IPS-NIHi11 (cell line): Measurements from ENCODE around the gene CDC6.
"Not testable (repeated sequence)": the region's sequence is repeated elsewhere in the genome, so short reads cannot be mapped to it uniquely, and the experiment has no call there.

ENCODE experiments used
- DNase-seq: peaks from one replicate; pipeline ENCODE4 v3.0.0; 2012; ENCODE audit warnings: mixed read lengths, low spot score

The CDC6 gene

DNA sequence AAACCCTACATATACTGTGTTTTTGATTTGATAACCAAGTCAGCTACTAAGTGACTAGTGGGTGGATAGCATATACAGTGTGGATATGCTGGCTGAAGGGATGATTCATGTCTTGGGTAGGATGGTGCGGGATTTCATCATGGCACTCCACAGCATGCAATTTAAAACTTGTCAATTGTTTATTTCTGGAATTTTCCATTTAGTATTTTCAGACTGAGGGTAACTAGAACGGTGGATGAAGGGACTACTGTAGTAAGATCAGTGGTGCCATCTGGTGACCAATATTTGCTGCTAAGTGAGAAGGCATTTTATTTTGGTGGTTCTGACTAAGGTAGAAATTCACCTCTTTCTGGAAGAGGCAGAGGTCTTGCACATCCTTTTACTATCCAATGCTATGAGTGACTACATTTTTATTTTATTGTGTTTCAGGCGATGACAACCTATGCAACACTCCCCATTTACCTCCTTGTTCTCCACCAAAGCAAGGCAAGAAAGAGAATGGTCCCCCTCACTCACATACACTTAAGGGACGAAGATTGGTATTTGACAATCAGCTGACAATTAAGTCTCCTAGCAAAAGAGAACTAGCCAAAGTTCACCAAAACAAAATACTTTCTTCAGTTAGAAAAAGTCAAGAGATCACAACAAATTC lies 3.1 kb downstream of the CDC6 start:
- no peak for DNase-seq

DNA sequence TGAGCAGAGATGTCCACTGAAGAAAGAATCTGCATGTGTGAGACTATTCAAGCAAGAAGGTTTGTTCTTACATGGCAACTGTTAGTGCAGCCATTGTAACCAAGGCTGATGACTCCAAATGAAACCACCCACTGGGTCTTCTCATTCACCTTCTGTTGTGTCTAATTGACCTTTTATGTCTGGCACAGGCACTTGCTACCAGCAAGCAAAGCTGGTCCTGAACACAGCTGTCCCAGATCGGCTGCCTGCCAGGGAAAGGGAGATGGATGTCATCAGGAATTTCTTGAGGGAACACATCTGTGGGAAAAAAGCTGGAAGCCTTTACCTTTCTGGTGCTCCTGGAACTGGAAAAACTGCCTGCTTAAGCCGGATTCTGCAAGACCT lies 3.6 kb downstream of the CDC6 start:
- no peak for DNase-seq

DNA sequence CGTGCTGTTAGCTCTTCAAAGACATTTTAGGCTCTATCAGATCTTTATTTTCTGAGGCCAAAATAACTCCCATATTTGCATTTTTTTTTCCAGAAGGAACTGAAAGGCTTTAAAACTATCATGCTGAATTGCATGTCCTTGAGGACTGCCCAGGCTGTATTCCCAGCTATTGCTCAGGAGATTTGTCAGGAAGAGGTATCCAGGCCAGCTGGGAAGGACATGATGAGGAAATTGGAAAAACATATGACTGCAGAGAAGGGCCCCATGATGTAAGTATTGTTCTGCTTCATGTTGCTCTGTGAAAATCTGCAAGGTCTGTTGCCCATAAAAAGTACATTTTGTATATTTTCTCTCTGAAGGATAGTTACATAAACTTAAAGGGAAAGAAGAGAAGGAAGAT lies 5.7 kb downstream of the CDC6 start:
- no peak for DNase-seq

DNA sequence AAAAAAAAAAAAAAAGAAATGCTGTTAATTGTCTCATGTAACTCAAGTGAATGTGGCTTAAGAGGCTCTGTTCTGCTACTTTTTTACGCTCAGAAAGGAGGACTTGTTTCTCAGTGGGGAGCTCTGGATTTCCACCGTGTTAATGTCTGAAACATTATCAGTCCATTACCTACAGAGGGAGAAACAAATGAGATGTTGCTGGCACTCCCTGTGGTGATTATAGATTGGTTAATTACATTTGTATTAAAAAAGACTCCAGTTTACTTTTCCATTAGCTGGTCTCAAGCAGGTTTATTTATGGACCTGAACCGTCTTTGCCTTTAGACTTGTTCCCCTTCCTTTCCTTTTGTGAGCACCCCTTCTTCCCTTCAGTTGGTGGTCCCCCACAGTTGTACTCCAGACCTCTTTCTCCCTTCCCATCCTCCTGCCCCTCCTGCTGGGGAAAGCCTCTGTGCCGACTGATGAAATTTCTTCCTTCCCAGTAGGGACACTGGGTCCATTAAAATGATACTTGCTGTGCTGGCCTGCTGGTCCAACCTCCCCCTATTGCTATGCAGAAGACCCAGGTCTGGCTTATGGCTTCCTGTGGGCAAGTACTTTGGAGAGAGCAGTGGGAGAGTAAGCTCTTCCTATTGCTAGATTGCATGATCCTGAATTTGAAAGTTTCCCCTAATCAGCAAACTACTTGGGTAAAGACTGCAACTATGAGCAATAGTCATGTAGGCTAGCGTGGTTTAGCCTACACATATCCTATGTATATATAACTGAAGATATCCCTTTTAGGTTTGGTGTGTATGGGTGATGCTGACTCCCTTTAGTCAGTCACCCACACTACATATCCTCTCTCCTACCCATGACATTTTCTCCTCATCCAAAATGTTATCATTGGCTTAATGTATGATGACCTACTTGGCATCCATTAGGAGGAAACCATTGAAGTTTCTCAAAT lies 8.1 kb downstream of the CDC6 start:
- no peak for DNase-seq

DNA sequence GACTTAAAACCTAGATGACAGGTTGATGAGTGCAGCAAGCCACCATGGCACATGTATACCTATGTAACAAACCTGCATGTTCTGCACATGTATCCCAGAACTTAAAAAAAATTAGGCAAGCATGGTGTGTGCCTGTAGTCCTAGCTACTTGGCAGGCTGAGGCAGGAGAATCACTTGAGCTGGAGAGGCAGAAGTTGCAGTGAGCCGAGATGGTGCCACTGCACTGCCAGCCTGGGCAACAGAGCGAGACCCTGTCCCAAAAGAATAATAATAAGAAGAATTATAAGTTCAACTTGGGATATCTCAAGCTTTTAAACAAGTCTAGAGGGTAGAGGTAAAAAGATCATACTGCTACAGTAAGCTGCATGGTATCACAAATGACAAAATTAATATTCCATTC lies 9.8 kb downstream of the CDC6 start:
- DNase-seq = no peak

DNA sequence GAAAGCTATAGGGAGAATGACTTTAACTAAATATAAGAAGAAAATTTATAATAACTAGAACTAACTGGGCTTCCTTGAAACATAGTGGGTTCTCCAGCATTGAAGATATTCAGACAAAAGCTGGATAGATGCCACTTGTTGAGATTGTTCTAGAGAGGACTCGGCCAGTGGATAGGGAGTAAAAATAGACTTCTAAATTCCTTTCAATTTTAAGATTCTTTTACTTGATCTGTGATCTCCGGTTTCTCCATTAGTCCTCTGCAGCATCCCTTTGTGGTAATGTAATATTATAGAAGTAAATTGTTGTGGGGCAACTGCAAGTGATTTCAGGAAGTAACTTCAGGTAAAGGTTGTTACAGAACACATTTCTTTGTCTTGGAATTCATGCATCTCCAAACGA lies 11.0 kb downstream of the CDC6 start:
- DNase-seq = no peak

DNA sequence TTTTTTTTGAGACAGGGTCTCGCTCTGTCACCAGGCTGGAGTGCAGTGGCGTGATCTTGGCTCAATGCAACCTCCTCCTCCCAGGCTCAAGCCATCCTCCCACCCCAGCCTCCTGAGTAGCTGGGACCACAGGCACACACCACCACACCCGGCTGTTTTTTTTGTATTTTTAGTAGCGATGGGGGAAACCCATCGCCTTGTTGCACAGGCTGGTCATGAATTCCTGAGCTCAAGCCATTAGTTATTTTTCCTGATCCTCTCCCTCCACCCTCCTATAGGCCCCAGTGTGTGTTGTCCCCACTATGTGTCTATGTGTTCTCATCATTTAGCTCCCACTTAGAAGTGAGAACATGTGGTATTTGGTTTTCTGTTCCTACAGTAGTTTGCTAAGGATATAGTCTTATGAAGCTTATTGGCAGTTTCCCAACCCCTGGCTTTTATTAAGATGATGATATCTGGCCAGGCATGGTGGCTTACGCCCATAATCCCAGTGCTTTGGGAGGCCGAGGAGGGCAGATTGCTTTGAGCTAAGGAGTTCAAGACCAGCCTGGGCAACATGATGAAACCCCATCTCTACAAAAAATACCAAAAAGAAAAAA lies 11.6 kb downstream of the CDC6 start:
- DNase-seq = not testable (repeated sequence)

DNA sequence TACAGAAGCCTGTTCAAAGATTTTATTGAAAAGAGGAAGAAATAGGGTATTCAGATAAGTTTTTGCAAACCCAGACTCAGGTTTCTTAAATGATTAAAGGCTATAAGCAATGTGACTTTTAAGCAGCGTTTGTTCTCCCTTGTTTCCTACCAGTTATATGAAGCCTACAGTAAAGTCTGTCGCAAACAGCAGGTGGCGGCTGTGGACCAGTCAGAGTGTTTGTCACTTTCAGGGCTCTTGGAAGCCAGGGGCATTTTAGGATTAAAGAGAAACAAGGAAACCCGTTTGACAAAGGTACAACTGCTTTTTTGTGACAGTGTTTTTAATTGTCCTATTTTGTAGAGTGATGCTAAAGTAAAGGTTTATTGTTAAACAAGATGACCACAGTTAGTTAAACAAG lies 13.6 kb downstream of the CDC6 start:
- DNase-seq = no peak

DNA sequence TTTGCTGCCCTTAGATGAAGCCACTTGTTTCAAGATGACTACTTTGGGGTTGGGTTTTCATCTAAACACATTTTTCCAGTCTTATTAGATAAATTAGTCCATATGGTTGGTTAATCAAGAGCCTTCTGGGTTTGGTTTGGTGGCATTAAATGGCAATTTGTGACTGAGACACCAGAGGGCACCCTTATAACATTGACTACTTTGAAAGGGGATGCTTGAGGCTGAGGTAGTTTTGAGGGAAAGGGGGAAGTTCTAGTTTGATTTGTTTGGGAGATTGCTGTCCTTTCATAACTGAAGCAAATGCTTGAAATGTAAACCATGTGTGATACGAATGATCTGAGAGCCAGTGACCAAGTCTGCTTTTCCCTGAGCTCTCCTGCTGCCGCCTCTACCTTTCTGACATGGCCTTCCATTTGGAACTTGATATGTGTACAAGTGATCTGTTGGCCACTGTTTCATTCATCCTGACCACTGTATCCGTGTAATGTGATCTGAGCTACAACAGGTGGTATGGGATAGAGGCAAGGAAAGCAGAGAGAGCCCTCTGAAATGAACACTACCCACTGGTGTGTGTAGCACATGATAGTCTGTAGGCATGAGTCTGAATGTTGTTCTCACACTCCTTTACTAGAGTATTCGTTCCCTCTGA lies 15.5 kb downstream of the CDC6 start:
- peak; percentile 58 for DNase-seq

DNA sequence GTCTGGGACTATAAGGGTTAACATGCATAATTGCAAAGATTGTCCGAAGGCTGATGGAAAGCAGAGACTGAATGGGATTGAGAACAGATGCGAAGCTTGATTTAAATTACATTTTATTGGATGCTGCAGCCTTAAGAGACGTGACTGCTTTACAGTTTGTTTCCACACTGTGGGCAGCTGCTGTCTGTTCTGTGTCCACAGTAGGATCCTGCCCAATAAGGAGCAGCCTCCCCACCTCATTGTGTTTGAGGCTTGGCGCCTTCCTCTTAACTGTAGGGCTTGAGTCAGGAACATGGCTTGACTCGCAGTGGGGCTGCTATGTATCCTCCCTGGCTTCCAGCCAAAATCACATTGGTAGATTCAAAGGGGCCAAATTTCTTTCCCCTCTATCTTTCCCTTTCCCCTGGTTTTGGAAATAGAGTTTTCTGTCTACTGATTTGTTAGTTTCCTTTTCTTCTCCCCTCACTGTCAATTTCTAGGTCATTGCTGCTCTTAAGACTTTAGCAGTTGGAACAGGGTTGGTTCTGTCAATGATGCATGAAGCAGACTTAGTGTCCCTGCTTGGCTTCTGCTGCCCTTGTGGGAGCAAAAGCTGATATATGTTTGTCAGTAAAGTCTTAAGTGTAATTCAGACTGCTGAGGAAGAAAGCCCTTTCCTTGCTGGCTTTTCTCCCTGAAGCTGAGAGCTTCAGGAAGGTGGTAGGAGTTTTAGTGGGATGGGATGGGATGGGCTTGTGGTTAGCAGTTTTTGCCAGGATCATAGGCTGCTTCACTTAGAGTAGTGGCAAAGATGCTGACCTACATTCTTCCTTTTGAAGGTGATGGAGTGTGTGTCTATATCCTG lies 16.3 kb downstream of the CDC6 start:
- DNase-seq = no peak

DNA sequence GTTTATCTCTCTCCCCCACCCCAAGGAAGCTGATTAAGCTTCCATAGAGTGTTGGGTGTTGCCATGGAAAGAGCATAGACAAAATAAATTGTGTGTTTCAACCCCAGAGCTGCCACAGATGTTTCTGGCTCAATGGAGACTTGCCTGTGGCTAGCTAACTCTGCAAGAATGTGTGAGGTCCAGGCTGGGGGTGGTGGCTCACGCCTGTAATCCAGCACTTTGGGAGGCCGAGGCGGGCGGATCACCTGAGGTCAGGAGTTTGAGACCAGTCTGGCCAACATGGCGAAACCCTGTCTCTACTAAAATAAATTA lies 16.8 kb downstream of the CDC6 start:
- not testable (repeated sequence) for DNase-seq

DNA sequence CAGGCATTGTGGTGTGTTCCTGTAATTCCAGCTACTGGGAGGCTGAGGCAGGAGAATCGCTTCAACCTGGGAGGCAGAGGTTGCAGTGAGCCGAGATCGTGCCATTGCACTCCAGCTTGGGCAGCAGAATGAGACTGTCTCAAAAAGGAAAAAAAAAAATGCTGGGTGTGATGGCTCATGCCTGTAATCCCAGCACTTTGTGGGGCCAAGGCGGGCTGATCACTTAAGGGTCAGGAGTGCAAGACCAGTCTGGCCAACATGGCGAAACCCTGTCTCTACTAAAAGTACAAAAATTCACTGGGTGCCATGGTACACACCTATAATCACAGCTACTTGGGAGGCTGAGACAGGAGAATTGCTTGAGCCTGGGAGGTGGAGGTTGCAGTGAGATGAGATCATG lies 17.2 kb downstream of the CDC6 start:
- not testable (repeated sequence) for DNase-seq

DNA sequence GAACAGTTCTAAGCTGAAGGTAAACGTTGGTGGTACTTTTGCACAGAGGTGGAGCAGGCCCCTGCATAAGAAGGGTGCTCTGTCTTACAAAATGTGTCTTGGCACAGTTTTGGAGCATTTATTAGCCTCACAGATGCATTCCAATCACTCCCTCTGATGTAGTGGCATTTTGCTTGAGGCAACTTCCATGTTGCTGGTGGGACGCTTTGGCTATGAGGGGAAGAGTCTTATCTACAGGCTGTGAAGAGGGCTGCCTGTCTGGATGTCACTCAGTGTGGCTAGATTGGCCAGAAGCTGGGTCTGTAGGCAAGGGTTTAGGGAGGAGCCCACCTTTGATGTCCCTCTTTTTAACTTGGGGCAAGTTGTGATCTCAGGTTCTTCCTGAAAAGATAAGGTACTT lies 18.7 kb downstream of the CDC6 start:
- DNase-seq = no peak

DNA sequence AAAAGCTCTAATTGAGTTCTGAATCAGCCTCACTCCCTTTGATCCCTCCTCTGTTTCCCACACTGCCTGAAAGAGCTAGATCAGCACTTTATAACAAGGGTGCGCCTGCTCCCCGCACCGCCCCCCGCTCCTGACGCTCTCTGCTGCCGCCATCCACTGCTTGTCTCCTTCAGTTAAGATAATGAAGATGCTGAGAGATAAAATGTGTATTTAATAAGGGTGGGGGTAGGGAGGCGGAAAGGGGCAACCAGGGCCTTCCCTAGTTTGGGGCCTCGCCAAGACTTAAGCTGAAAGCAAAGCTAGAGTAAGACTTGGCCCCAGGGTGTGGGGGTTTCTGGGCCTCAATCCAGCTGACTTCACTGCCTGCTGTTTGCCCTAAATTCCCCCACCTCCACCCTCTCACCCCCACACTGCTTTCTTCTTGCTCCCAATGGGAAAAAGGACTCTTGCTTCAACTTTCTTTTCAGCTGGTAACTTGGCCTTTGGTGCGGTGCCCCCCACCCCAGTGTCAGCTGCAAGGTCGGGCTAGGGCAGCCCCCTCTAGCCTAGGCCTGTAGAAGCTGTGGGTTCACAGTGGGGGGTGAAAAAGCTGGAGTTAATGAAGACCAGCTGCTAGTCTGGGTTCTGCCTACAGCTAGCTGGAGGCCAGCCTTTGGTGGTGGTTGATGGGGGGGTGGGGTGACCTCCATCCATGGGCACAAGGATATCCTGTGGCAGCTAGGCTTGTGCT lies 19.5 kb downstream of the CDC6 start:
- no peak for DNase-seq

DNA sequence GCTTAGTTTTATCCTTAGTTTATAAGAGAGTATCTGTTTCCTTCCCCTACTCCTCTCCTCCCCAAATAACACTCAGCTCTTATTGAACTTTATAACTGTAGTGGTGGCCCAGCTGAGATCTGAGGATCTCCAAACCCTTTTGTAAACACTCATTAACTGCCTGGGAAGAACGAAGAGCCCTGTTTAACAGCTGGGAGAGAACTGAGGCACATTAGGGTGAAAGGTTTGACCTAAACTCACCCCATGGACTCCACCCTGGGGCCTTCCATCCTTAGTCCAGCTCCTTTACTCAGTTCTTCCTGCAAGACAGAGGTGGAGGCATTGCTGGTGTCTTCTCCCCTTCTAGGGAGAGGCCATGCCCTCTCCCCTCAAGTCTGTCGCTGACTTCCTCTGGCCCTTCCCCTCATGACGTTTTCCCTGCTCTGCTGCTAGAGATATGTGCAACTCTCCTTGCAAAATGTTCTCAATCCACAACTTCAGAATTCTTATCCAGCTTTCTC lies 20.1 kb downstream of the CDC6 start:
- DNase-seq = no peak

DNA sequence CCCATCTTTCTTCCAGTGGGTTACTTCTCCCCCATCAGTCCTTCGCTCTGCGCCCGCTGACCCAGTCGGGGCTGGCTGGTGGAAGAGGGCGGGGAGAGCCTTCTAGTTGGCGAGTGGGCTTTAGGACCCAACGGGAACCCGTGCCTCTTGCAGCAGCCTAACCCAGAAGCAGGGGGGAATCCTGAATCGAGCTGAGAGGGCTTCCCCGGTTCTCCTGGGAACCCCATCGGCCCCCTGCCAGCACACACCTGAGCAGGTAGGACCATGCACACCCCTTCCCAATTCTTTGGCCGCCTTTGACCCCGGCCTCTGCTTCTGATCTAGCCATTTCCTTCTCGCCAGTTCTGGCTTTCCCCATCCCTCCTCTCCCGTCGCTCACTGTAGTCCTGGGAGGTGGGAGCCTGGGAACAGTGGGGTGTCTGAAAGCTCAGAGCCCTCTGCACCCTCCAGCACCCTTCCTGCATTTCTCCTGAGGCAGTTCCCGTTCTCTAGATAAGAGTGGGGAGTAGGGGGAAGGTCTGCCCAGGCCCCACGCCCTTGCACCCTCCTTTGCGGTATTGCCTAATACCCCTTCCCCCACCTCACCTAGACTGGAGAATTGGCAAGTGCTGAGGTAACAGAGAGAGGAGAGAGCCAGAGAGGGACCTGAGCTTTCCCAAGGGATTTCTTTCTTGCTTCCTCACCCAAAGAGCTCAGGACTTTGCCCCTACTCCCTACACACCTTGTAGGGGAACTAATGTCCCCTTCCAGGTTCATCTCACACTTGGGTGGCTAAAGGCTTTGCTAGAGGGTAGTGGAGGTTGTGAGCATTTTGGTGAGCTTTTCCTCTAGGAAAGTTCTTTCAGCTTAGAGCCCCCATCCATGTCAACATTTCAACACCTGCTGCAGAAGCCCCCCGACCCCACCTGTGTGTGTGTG lies 21.6 kb downstream of the CDC6 start, which contains the start of gene RARA:
Gene RARA, plus strand, starts transcription at position 150 of the 918 bp plus-strand sequence. CDS start 22,039 bp downstream, outside the sequence.
- DNase-seq = peak; percentile 77

DNA sequence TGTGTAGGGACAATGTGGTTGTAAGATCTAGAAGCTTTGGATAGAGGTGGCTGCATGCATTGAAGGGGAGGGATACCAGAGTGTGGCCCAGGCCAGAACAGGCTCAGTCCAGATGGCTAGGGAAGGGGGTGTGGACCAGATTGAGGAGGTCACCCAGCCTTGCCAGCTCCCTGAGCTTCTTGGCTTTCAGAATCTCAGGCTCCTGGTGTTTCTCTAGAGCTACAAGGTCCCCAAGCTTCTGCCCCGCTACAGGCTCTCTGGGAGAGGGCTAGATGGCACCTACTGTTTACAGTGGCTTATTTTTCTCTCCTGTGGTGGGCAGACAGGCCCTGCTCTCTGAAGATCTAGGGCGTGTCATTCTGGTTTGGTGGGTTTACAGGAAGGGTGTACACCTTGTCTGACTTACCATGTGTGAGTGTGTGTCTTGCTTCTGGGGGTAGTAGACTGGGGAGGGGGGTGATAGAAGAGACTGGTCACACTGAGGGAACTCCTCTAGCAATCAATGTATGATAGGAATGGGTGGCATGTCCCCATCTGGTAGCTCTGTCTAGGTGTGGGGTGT lies 22.4 kb downstream of the CDC6 start:
- DNase-seq = no peak

DNA sequence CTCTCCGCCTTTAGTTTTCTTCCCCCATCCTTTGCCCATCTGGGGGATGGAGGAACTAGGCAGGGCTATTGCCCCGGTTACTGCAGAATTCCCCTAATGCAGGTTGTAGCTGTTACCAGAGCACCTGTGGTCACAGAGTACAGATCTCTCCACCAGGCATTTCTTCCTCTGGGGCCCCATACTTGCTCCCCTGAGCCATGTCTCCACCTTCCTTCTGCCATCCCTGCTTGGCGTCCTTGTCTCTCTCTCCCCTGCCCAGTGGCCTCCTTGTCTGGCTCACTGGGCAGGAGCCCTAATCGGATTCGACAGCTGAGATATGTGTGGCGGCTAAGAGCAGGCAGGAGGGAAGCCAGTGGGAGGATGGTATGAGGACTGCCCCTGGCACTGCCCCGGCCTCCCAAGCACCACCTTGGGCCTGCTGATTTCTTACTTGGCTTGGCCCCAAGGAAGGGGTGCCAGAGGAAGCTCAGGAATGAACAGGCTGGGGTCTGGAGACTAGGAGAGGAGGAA lies 23.3 kb downstream of the CDC6 start:
- no peak for DNase-seq

DNA sequence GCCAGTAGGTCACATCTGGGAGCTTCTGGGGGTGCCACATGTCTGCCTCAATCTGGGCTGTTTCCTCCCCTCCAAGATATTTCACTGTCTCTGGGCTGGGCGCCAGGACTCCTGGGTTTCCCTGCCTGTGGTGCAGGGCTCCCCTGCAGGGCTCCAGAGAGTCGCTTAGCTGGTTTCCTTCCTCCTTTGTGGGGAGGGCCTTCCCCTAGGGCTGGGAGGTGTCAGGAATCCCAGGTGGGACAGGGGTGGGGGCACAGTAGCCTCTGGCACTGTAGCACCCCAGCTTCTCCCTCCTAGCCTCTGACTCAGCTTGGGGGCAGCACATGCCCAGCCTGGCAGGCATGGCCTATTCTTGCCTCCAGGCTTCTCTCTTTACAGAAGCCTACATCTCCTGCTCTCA lies 23.9 kb downstream of the CDC6 start:
- no peak for DNase-seq
